MV-4-11 (cell line): ENCODE measurements around the gene GSTM5.
"Not testable (repeated sequence)": the region's sequence is repeated elsewhere in the genome, so short reads cannot be mapped to it uniquely, and the experiment has no call there.

Experiments used
- DNase-seq: peaks from one replicate; lab custom pipeline; 2025; lab: John Stamatoyannopoulos, UW

Gene GSTM5

GRCh38 chr1:109697066-109697465 lies 15.0 kb upstream of the GSTM5 start:
- no peak for DNase-seq

- DNase-seq, result not testable (repeated sequence)
Observed at GRCh38 chr1:109697861-109698260, 14.2 kb upstream of the GSTM5 start.

GRCh38 chr1:109702940-109703339 lies 9.1 kb upstream of the GSTM5 start:
- not testable (repeated sequence) for DNase-seq

- no peak for DNase-seq
Observed at GRCh38 chr1:109704173-109704572, 7.9 kb upstream of the GSTM5 start.

- DNase-seq, result no peak
Observed at GRCh38 chr1:109705411-109705810, 6.6 kb upstream of the GSTM5 start.

GRCh38 chr1:109708949-109709348 lies 3.1 kb upstream of the GSTM5 start:
- DNase-seq, result not testable (repeated sequence)

- DNase-seq, result not testable (repeated sequence)
Observed at GRCh38 chr1:109709822-109710221, 2.2 kb upstream of the GSTM5 start.

- DNase-seq, result no peak
Observed at GRCh38 chr1:109712321-109712864, 342 bp downstream of the GSTM5 start.

GRCh38 chr1:109713636-109714035 lies 1.6 kb downstream of the GSTM5 start:
- DNase-seq, result no peak

GRCh38 chr1:109714661-109715372 lies 2.8 kb downstream of the GSTM5 start:
- no peak for DNase-seq

- no peak for DNase-seq
Observed at GRCh38 chr1:109716121-109716520, 4.1 kb downstream of the GSTM5 start.

GRCh38 chr1:109716570-109717090 lies 4.6 kb downstream of the GSTM5 start:
- DNase-seq, result no peak

GRCh38 chr1:109717729-109718128 lies 5.7 kb downstream of the GSTM5 start:
- DNase-seq, result no peak

- DNase-seq, result no peak
Observed at GRCh38 chr1:109718495-109718894, 6.4 kb downstream of the GSTM5 start.

- no peak for DNase-seq
Observed at GRCh38 chr1:109719337-109719837, 7.3 kb downstream of the GSTM5 start.

- DNase-seq, result peak; percentile 4
Observed at GRCh38 chr1:109721042-109721441, 9.0 kb downstream of the GSTM5 start.

- no peak for DNase-seq
Observed at GRCh38 chr1:109721971-109722370, 9.9 kb downstream of the GSTM5 start.

- no peak for DNase-seq
Observed at GRCh38 chr1:109722908-109723691, 11.0 kb downstream of the GSTM5 start.

GRCh38 chr1:109724933-109725332 lies 12.9 kb downstream of the GSTM5 start:
- no peak for DNase-seq

- no peak for DNase-seq
Observed at GRCh38 chr1:109725510-109725909, 13.5 kb downstream of the GSTM5 start.

- no peak for DNase-seq
Observed at GRCh38 chr1:109726007-109726406, 14.0 kb downstream of the GSTM5 start.

GRCh38 chr1:109726728-109727373 lies 14.8 kb downstream of the GSTM5 start:
- no peak for DNase-seq
